GM21526 (cell line): ENCODE measurements around the gene SLC31A1.

Experiments
- ATAC-seq: cut with Tn5 transposase; IDR thresholded peaks from one replicate; pipeline ENCODE4 v1.9.1; 2021; ENCODE audit warnings: moderate library complexity; ENCODE audit not compliant: unreplicated experiment, low FRiP score

SLC31A1 gene

GRCh38 chr9:113301548-113301947 is 80.2 kb downstream of the SLC31A1 start:
- ATAC-seq: no peak

GRCh38 chr9:113302792-113303418 is 81.6 kb downstream of the SLC31A1 start, which contains the start of gene RNF183:
Gene RNF183, minus strand, starts transcription at chr9:113303376. Its CDS starts 5,192 bp downstream, at chr9:113298184.
- ATAC-seq: no peak

- ATAC-seq: no peak
Observed at GRCh38 chr9:113306566-113306965, 85.2 kb downstream of the SLC31A1 start.

GRCh38 chr9:113307396-113307975 is 86.1 kb downstream of the SLC31A1 start:
- ATAC-seq: no peak

GRCh38 chr9:113309204-113309813 is 88.0 kb downstream of the SLC31A1 start:
- no peak for ATAC-seq

- ATAC-seq: no peak
Observed at GRCh38 chr9:113310538-113310937, 89.2 kb downstream of the SLC31A1 start.

GRCh38 chr9:113311961-113312360 is 90.6 kb downstream of the SLC31A1 start:
- ATAC-seq: no peak

GRCh38 chr9:113313261-113313660 is 91.9 kb downstream of the SLC31A1 start:
- no peak for ATAC-seq
